GM12874 (cell line): ENCODE data around the gene RSPO4.

Experiments
- TF ChIP-seq, protein P1 (sequence below): IDR thresholded peaks from 2 replicates; pipeline ENCODE4 v1.5.1; 2011; ENCODE audit warnings: low read depth, mild to moderate bottlenecking, control low read depth, low read length, moderate library complexity; ENCODE audit not compliant: insufficient read depth

The RSPO4 gene

DNA sequence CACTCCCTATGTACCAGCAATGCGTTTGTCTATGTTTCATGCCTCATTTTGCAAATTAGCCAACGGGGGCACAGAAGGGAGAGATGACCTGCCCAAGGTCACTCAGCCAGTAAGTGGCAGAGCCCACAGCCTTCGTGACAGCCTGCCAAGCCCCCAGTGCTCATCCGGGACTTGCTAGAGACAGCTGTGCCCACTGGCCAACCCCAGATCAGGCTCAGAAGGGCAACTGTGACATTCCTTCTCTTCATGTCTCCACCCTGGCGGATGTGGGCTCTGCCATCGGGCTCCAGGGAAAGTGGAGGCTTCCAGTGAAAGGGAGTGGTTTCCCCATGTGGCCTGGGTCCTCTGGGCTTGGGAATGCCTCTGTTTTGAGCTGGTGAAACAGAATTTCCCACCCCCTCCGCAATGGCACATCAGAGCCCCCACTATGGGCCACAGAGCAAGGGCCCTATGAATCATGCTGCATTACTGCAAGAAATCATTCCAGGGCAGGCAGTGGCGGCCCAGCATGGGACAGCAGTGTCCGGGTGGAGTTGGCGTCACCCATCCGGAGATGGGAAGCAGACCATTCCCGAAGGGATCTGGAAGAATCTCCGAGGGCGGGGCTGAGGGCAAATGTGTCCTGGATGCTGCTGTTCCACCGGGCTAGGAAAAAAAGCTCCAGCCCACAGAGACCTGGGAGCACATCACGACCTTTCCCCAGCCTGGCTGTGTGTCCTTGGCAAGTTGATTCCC, 9.1 kb downstream of the RSPO4 start:
- TF ChIP-seq, protein P1, sequence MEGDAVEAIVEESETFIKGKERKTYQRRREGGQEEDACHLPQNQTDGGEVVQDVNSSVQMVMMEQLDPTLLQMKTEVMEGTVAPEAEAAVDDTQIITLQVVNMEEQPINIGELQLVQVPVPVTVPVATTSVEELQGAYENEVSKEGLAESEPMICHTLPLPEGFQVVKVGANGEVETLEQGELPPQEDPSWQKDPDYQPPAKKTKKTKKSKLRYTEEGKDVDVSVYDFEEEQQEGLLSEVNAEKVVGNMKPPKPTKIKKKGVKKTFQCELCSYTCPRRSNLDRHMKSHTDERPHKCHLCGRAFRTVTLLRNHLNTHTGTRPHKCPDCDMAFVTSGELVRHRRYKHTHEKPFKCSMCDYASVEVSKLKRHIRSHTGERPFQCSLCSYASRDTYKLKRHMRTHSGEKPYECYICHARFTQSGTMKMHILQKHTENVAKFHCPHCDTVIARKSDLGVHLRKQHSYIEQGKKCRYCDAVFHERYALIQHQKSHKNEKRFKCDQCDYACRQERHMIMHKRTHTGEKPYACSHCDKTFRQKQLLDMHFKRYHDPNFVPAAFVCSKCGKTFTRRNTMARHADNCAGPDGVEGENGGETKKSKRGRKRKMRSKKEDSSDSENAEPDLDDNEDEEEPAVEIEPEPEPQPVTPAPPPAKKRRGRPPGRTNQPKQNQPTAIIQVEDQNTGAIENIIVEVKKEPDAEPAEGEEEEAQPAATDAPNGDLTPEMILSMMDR: no peak

DNA sequence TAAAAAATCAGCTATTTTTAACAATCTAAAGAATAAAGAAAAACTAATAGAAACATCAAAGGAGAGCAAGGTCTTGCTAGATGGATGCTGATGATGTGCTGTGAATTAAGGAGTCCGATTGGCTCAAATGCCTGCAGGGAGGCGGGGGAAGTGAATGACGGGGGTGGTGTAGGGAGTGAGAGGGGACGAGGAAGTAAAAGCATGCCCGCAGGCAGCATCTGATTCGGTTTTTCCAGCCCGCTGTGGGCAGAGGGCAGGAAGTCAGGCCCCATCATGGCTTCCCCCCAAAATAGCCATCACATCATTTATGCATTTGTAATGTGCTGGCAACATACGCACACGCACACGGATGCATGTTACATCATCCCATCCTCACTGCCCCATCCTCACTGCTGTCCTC, 10.3 kb downstream of the RSPO4 start:
- TF ChIP-seq, protein P1: no peak

DNA sequence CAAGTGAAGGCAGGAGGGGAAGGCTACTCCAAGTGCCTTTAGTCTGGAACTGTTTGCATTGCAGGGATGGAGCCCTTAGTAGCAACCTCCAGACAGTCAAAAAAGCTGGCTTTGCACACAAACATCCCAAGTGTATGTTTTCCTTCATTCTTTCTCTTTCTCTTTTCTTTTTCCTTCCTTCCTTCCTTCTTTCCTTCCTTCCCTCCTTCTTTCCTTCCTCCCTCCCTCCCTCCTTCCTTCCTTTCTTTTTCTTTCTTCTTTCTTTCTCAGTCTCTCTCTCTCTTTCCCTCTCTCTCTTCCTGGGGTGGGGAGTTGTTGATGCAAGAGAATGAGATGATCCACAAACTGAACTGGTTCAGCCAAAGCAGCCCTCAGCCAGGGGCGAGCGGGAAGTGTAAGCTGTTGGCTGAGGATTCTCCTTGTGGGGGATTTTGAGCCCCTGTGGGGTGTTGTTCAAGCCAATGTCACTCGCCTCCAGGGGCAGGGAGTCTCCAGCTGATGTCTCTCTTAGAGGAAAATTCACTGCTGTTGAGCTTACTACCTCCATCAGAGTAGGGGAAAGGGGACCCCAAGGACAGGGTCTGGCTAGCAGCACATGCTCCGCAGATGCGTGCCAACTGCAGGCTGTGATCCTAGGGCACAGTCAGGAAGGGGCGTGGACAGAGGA, 11.7 kb downstream of the RSPO4 start:
- TF ChIP-seq, protein P1: no peak

DNA sequence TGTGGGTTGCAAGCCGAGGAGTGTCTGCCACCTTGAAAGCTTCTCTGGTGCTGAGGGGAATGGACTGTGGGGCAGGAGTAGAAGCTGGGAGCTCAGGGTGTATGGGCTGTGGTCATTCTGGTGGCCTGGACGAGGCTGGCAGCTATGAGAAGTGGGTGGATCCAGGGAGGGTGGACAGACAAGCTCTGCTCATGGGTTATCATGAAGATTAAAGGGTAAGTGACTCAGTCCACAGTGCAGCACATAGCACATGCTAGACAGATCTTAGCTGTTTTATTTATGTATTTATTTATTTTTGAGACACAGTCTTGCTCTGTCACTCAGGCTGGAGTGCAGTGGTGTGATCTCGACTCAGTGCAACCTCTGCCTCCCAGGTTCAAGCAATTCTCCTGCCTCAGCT, 13.8 kb downstream of the RSPO4 start:
- TF ChIP-seq, protein P1: no peak

DNA sequence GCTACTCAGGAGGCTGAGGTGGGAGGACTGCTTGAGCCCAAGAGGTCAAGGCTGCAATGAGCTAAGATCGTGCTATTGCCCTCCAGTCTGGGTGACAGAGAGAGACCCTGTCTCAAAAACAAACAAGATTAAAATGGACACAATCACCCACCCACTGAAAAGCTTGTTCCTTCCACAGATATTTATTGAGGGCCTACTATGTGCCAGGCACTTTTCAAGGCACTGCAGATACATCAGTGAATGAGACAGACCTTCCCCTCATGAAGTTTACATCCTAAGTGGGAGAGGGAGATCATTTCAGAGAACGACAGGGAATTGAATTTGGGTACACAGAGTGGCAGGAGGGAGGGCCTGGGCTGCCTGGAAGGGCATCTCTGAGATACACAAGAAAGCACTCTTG, 14.4 kb downstream of the RSPO4 start:
- TF ChIP-seq, protein P1: no peak

DNA sequence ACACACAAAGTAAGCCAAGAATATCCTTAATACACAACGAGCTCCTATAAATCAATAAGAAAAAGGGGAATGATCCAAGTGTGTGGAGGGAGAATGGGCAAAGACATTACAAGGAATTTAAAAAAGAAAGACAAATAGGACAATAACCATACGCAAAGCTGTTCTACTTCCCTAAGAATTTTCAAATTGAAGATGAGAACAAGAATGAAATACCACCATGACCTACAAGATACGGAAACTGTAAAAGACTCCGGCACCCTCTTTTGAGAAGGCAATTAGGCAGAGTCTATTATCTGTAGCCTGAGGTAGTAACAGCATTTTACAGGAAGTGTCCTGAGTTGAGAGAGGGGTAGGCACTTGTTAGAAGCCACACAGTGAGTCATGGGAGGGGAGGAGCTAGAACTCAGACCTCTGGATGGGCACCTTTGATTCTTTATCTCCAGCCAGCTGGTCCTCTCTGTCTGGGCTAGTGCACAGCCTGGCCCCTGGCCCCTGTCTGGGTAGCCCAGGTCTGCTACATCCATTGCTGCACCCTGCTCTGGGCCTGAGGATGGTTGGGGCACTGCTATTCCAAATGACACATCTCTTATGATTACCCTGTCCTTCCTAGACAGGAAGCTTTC, 15.3 kb downstream of the RSPO4 start:
- TF ChIP-seq, protein P1: no peak

DNA sequence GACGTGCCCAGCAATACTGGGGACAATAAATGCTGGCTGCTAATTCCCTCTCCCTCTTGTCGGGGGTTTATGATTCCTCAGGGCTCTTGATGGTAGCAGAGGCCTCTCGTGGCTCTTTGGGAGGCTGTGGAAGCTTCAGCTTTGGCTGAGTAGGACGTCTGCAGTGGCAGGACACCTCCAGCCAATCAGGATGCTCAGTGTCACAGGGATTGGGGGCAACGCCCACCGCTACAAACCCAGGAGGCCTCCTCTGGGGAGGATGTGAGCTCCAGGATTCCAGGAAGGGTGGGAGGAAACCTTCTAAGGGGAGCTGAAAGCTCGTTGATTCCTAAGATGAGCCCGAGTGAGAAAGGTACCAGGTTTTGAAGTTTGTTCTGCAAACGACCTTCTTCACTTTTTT, 19.4 kb downstream of the RSPO4 start:
- TF ChIP-seq, protein P1: no peak
